OCI-LY3 (cell line): ENCODE results near the gene RAB9A.
A peak's percentile ranks its signal among the peaks of the same experiment; 100 is the strongest.
"Not testable (repeated sequence)": the region's sequence is repeated elsewhere in the genome, so short reads cannot be mapped to it uniquely, and the experiment has no call there.

Experiments
- H2AFZ ChIP-seq: fragments of 200-600, 300-600 bp; shearing (Covaris generic); 2 replicates; pipeline ENCODE4 v1.6.0; 2014; ENCODE audit warnings: antibody characterized with exemption, low read depth, low read length
- H3K27ac ChIP-seq: fragments of 200-600, 300-600 bp; sonication (generic); 2 replicates; pipeline ENCODE4 v1.5.1; 2014; ENCODE audit warnings: mild to moderate bottlenecking, low read length, moderate library complexity, mixed read lengths
- H3K27me3 ChIP-seq: fragments of 200-600, 300-600 bp; sonication (generic); 2 replicates; pipeline ENCODE4 v1.6.1; 2014; ENCODE audit warnings: low read depth, low read length, mixed read lengths
- H3K36me3 ChIP-seq: fragments of 200-600, 300-600 bp; sonication (generic); replicated peaks from 2 replicates; pipeline ENCODE3; 2014; ENCODE audit warnings: low read depth, low read length, mixed read lengths
- H3K4me1 ChIP-seq: fragments of 300-600, 200-600 bp; sonication (generic); 2 replicates; pipeline ENCODE4 v1.6.1; 2014; ENCODE audit warnings: low read length, mixed read lengths
- H3K4me2 ChIP-seq: fragments of 200-600, 300-600 bp; sonication (generic); 2 replicates; pipeline ENCODE4 v1.6.1; 2014; ENCODE audit warnings: low read length, mixed read lengths
- H3K4me3 ChIP-seq: fragments of 300-600, 200-600 bp; sonication (generic); 2 replicates; pipeline ENCODE4 v1.5.1; 2014; ENCODE audit warnings: antibody characterized with exemption, mild to moderate bottlenecking, low read length, moderate library complexity
- H3K79me2 ChIP-seq: fragments of 300-600, 200-600 bp; shearing (Covaris generic); 2 replicates; pipeline ENCODE4 v1.6.1; 2014; ENCODE audit warnings: mild to moderate bottlenecking, low read length, mixed read lengths
- H3K9ac ChIP-seq: fragments of 300-600, 200-600 bp; shearing (Covaris generic); 2 replicates; pipeline ENCODE4 v1.6.0; 2014; ENCODE audit warnings: mild to moderate bottlenecking, low read length, moderate library complexity
- H3K9me3 ChIP-seq: fragments of 200-600, 300-600 bp; shearing (Covaris generic); 2 replicates; pipeline ENCODE4 v1.6.1; 2014; ENCODE audit warnings: low read length, mixed read lengths; ENCODE audit not compliant: insufficient read depth
- H4K20me1 ChIP-seq: fragments of 200-600, 300-600 bp; sonication (generic); 2 replicates; pipeline ENCODE4 v1.6.1; 2016; ENCODE audit warnings: low read length, mixed read lengths; ENCODE audit not compliant: insufficient read depth
- EZH2phosphoT487 ChIP-seq: fragments of 200-600 bp; shearing (Covaris generic); IDR thresholded peaks from 2 replicates; pipeline ENCODE4 v1.6.1; 2018; ENCODE audit warnings: antibody characterized with exemption, mixed run types, low read depth
- TF ChIP-seq, protein P1 (sequence below): fragments of 200-600, 300-600 bp; sonication (generic); IDR thresholded peaks from 2 replicates; pipeline ENCODE4 v1.5.1; 2014; ENCODE audit warnings: antibody characterized with exemption, low read length, low read depth

Gene RAB9A

DNA sequence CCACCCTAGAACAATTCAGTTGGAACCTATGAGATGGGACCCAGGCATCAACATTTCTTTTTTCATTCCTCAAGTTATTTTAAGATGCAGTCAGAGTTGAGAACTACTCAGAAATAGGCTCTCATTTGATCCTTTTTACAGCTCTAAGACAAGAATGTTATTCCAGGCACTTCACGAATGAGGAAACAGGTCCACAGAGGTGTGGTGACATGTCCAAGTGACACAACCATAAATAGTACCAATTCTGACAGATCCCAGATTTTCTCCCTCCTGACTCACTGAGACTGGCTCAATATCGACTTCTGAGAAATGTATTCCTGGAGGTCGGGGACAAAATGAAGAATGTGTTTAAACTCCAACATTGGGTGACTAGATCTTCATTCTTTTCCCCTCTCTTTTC lies 24.9 kb upstream of the RAB9A start:
- peaks cover 18% of the 10 kb centered on the region for H3K4me1 ChIP-seq
- H2AFZ ChIP-seq, result no peak overlapping the region
- H3K4me3 ChIP-seq, result no peak overlapping the region
- TF ChIP-seq, protein P1, sequence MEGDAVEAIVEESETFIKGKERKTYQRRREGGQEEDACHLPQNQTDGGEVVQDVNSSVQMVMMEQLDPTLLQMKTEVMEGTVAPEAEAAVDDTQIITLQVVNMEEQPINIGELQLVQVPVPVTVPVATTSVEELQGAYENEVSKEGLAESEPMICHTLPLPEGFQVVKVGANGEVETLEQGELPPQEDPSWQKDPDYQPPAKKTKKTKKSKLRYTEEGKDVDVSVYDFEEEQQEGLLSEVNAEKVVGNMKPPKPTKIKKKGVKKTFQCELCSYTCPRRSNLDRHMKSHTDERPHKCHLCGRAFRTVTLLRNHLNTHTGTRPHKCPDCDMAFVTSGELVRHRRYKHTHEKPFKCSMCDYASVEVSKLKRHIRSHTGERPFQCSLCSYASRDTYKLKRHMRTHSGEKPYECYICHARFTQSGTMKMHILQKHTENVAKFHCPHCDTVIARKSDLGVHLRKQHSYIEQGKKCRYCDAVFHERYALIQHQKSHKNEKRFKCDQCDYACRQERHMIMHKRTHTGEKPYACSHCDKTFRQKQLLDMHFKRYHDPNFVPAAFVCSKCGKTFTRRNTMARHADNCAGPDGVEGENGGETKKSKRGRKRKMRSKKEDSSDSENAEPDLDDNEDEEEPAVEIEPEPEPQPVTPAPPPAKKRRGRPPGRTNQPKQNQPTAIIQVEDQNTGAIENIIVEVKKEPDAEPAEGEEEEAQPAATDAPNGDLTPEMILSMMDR, result no peak
- no peak for TF ChIP-seq EZH2phosphoT487
- no peak overlapping the region for H3K27ac ChIP-seq
- H3K36me3 ChIP-seq, result peaks cover 14% of the 10 kb centered on the region
- H3K79me2 ChIP-seq, result no peaks in the 10 kb centered on the region
- H3K4me2 ChIP-seq, result no peak overlapping the region
- H3K9me3 ChIP-seq, result no peaks in the 10 kb centered on the region
- no peaks in the 10 kb centered on the region for H4K20me1 ChIP-seq
- H3K9ac ChIP-seq, result no peak overlapping the region
- H3K27me3 ChIP-seq, result no peaks in the 10 kb centered on the region

DNA sequence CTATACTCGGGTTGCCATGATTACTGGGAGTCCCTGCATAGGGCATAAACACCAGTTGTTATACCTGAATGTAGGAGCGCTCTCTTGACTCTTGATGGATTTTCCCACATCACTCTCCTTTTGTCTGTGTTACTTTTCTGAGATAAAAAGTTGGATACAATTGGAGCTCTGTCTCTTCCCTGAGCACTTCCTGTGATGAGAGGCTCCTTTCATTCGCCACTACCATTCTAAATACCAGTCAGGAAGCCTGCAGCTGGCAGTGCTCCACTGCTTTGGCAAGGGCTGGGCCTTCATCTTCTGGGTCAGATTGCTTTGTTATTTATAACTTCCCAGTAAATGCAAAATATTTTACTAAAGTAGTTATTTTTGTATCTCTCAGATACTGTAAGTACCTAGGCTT lies 22.1 kb upstream of the RAB9A start:
- H3K27me3 ChIP-seq, result no peaks in the 10 kb centered on the region
- H3K4me1 ChIP-seq, result peaks cover 28% of the 10 kb centered on the region
- no peaks in the 10 kb centered on the region for H3K9me3 ChIP-seq
- H3K36me3 ChIP-seq, result peaks cover 9% of the 10 kb centered on the region
- H3K4me3 ChIP-seq, result no peak overlapping the region
- H2AFZ ChIP-seq, result no peak overlapping the region
- no peaks in the 10 kb centered on the region for H4K20me1 ChIP-seq
- H3K79me2 ChIP-seq, result no peaks in the 10 kb centered on the region
- no peak for TF ChIP-seq EZH2phosphoT487
- TF ChIP-seq, protein P1, result no peak
- no peak overlapping the region for H3K27ac ChIP-seq
- H3K4me2 ChIP-seq, result no peak overlapping the region
- H3K9ac ChIP-seq, result no peak overlapping the region

DNA sequence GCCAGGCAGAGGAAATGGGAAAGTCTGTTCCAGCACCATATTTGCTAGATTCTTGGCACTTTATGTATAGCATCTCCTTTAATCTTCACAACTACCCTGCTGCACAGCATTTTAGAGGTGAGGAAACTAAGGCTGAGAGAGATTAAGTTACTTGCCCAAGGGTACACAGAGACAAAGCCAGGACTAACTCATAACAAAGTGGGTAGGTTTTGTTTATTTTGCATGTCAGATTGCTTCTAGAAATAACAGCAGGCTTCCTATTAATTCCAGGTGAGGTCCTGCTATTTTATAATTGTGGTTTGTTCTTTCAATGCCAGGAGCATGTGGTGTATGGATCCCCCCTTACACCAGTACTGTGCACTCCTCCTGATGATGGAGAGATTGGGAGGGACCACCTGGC lies 21.0 kb upstream of the RAB9A start:
- TF ChIP-seq, protein P1, result no peak
- no peak for TF ChIP-seq EZH2phosphoT487
- Histone ChIP-seq H4K20me1 (no peaks in the 10 kb centered on the region), H2AFZ (no peak overlapping the region), H3K9ac (no peak overlapping the region), H3K27ac (no peak overlapping the region), H3K79me2 (no peaks in the 10 kb centered on the region), H3K4me2 (no peak overlapping the region), H3K27me3 (no peaks in the 10 kb centered on the region), H3K36me3 (peaks cover 5% of the 10 kb centered on the region), H3K4me1 (peaks cover 28% of the 10 kb centered on the region), H3K9me3 (no peaks in the 10 kb centered on the region), H3K4me3 (no peak overlapping the region)

DNA sequence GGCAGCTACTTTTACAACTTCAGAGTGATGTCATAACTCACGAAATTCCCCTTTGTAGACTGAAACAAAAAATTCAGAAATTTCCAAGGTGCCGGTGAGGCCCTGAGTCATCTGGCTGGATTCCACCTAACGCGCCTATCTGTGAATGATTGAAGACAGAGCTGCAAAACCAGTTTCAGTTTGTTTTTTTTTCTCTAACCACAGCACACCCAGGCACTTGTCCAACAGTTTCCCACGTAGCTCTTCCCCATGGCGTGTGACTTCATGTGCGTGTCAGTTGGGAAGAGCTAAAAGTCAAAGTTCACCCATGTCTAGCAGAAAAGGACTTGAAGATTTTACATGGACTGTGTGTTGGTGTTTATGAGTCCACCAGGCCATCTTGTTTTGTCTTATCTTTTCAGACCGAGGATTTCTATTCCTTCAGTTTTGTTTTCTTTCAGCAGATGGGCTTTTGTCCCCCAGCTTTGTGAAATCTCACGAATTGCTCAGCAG lies 19.6 kb upstream of the RAB9A start:
- Histone ChIP-seq H2AFZ (0 out of 2 replicates have a peak overlapping the region, but pooled peaks have one; percentile 60), H4K20me1 (no peaks in the 10 kb centered on the region), H3K9ac (peak overlapping the region; percentile 15; the same call in 1 of the 2 replicates), H3K4me1 (peaks cover 28% of the 10 kb centered on the region), H3K4me2 (peak overlapping the region; percentile 88), H3K79me2 (no peaks in the 10 kb centered on the region), H3K9me3 (no peaks in the 10 kb centered on the region), H3K36me3 (no peaks in the 10 kb centered on the region), H3K27ac (peak overlapping the region; percentile 92), H3K4me3 (peak overlapping the region; percentile 66), H3K27me3 (no peaks in the 10 kb centered on the region)
- TF ChIP-seq, protein P1, result no peak
- no peak for TF ChIP-seq EZH2phosphoT487

DNA sequence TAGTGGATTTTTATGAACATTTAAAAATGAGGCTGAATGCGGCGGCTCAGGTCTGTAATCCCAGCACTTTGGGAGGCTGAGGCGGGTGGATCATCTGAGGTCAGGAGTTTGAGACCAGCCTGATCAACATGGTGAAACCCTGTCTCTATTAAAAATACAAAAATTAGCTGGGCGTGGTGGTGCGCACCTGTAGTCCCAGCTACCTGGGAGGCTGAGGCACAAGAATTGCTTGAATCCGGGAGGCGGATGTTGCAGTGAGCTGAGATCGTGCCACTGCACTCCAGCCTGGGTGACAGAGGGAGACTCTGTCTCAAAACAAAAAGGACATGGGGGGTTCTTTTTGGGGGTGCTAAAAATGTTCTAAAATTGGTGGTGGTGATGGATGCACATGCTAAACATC lies 19.2 kb upstream of the RAB9A start:
- Histone ChIP-seq H3K4me3 (peak overlapping the region; percentile 66), H3K27ac (peak overlapping the region; percentile 92), H3K9ac (peak overlapping the region; percentile 15; the same call in 1 of the 2 replicates), H3K4me1 (peaks cover 28% of the 10 kb centered on the region), H3K4me2 (peak overlapping the region; percentile 88)
- H3K9me3 ChIP-seq, H4K20me1 ChIP-seq, H2AFZ ChIP-seq, H3K79me2 ChIP-seq, H3K27me3 ChIP-seq, H3K36me3 ChIP-seq: not testable (repeated sequence)
